HFFc6 (cell line): ENCODE measurements around the gene GLRA1. TPM values are rescaled to one million over a fixed set of nuclear protein-coding genes. Genes with fewer than 3 reads are reported as not detected.
A peak's percentile ranks its signal among the peaks of the same experiment; 100 is the strongest.
"Not testable (repeated sequence)": the region's sequence is repeated elsewhere in the genome, so short reads cannot be mapped to it uniquely, and the experiment has no call there.

Experiments used
- DNase-seq: peaks from one replicate; pipeline ENCODE4 v3.0.0-alpha.2; 2018
- H3K27ac Mint-ChIP-seq: 2 replicates; pipeline ENCODE4 v1.8.0; 2020; ENCODE audit warnings: mild to moderate bottlenecking, mixed read lengths
- H3K27me3 Mint-ChIP-seq: 2 replicates; pipeline ENCODE4 v1.8.0; 2021; ENCODE audit warnings: mild to moderate bottlenecking, moderate library complexity, mixed read lengths; ENCODE audit not compliant: insufficient read depth
- H3K36me3 Mint-ChIP-seq: 2 replicates; pipeline ENCODE4 v1.8.0; 2021; ENCODE audit warnings: low read depth, mixed read lengths
- H3K4me1 Mint-ChIP-seq: 2 replicates; pipeline ENCODE4 v1.8.0; 2020; ENCODE audit warnings: low read depth, mixed read lengths
- H3K4me3 Mint-ChIP-seq: 2 replicates; pipeline ENCODE4 v1.8.0; 2020; ENCODE audit warnings: mild to moderate bottlenecking, moderate library complexity, mixed read lengths
- H3K9me3 Mint-ChIP-seq: 2 replicates; pipeline ENCODE4 v1.8.0; 2020; ENCODE audit warnings: mild to moderate bottlenecking, mixed read lengths
- CTCF ChIP-seq: fragments of 200-600 bp; sonication (generic); IDR thresholded peaks from 2 replicates; pipeline ENCODE4 v1.5.0; 2021; ENCODE audit warnings: antibody characterized with exemption, mild to moderate bottlenecking
- total RNA-seq, 6 experiments: library from RNA; stranded (reverse); fragmentation: NEBNext Ultra II Directional; extraction: Animal tissue kit (Norgen Biotek cat#: 25700); gene quantifications; 2 replicates in 1 of 6; 3 replicates in 5 of 6; pipeline ENCODE4 v1.2.3, GENCODE V29; 2021

GLRA1 gene
- total RNA-seq, 6 experiments from 2014 or later = not detected

DNA sequence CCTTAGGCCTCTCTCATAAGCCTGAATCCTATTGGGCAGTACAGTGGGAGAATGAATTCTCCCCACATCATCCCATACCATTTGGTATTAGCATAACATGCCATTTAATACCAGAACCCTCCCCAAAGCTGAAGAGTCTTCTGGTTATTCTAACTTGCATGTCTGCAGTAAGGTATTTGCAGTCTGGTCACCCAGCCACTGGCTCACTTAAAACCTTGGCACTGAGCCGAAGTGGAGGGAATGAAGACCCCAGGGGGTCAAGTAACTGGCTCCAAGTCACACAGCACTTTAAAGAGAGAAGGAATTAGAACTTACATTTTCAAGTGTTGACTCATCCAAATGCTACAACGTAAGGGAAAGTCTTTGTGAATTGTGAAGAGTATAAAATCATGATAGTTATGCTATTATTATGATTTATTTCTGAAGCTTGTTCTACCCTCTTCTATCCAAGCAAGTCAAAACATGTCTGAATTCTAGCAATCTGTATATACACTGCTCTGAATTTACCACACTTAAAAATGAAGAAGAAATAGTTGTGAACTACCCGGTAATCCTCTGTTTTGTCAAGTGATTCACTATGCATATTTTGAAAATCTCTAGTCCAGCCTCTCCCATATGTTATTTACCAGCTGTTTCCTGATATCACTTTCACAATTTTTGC is 28.5 kb downstream of the GLRA1 start:
- Mint-ChIP-seq H3K4me1 (peaks cover 9% of the 10 kb centered on the region), H3K27ac (peak overlapping the region; percentile 32), H3K4me3 (peak overlapping the region; percentile 23), H3K27me3 (peaks cover 5% of the 10 kb centered on the region), H3K9me3 (no peaks in the 10 kb centered on the region), H3K36me3 (no peaks in the 10 kb centered on the region)
- TF ChIP-seq CTCF = no peak
- peak; percentile 46 for DNase-seq

DNA sequence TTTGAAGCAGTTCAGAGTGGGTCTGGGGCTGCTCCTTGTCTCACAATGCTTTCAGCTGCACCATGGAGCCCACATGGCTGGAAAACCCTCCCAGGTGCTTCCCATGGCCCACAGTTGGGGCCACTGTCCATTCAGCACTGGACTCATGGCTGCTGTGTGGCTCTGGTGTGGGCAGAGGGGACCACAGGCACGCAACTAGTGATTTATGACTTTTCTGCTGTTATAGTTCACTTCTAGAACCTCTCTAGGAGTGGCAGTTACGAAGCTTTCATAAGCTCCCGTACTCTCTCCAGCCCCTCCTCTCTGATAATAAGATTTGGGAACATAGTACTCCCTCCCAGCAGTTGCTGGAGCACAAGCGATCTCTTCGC is 29.0 kb downstream of the GLRA1 start:
- Mint-ChIP-seq H3K4me3 (peak overlapping the region; percentile 23), H3K9me3 (no peaks in the 10 kb centered on the region), H3K27ac (peak overlapping the region; percentile 32), H3K4me1 (peaks cover 9% of the 10 kb centered on the region), H3K36me3 (no peaks in the 10 kb centered on the region), H3K27me3 (peaks cover 5% of the 10 kb centered on the region)
- DNase-seq = no peak
- TF ChIP-seq CTCF = no peak

GRCh38 chr5:151893485-151893884 is 31.2 kb downstream of the GLRA1 start:
- H3K9me3 Mint-ChIP-seq, H3K27ac Mint-ChIP-seq, H3K36me3 Mint-ChIP-seq, H3K4me3 Mint-ChIP-seq, H3K4me1 Mint-ChIP-seq, H3K27me3 Mint-ChIP-seq, DNase-seq: not testable (repeated sequence)

- Mint-ChIP-seq H3K4me3 (no peak overlapping the region), H3K4me1 (peaks cover 3% of the 10 kb centered on the region), H3K9me3 (no peaks in the 10 kb centered on the region), H3K36me3 (no peaks in the 10 kb centered on the region), H3K27ac (no peak overlapping the region), H3K27me3 (peaks cover 2% of the 10 kb centered on the region; the same call in 1 of the 2 replicates)
- no peak for TF ChIP-seq CTCF
- no peak for DNase-seq
Observed at GRCh38 chr5:151892393-151892792, 32.3 kb downstream of the GLRA1 start.

- Mint-ChIP-seq H3K36me3 (no peaks in the 10 kb centered on the region), H3K4me1 (peaks cover 17% of the 10 kb centered on the region), H3K27me3 (peaks cover 2% of the 10 kb centered on the region; the same call in 1 of the 2 replicates), H3K27ac (no peak overlapping the region), H3K4me3 (no peak overlapping the region), H3K9me3 (no peaks in the 10 kb centered on the region)
- no peak for DNase-seq
- no peak for TF ChIP-seq CTCF
Observed at GRCh38 chr5:151890299-151890698, 34.4 kb downstream of the GLRA1 start.

GRCh38 chr5:151889614-151890013 is 35.0 kb downstream of the GLRA1 start:
- DNase-seq = no peak
- H3K36me3 Mint-ChIP-seq = no peaks in the 10 kb centered on the region
- H3K4me3 Mint-ChIP-seq = no peak overlapping the region
- no peaks in the 10 kb centered on the region for H3K9me3 Mint-ChIP-seq
- H3K27ac Mint-ChIP-seq = no peak overlapping the region
- H3K4me1 Mint-ChIP-seq = peaks cover 21% of the 10 kb centered on the region
- no peak for TF ChIP-seq CTCF
- H3K27me3 Mint-ChIP-seq = peaks cover 2% of the 10 kb centered on the region; the same call in 1 of the 2 replicates
